Activated naive CD8-positive, alpha-beta T cell treated with anti-CD3 and anti-CD28 coated beads, Interleukin-2, amount 10 ng/mL, durations not matched to agents 7 days and 5 days (primary cell): Measurements from ENCODE around the gene LGALS8. TPM values are rescaled to one million over a fixed set of nuclear protein-coding genes. Genes with fewer than 3 reads are reported as not detected.
A peak's percentile ranks its signal among the peaks of the same experiment; 100 is the strongest.

Source experiments
- ATAC-seq: fragments of 150-1000 bp; cut with Tn5 transposase; one replicate; pipeline ENCODE4 v1.10.0; 2021; ENCODE audit warnings: low read depth, moderate library complexity
- POLR2A ChIA-PET: fragments of 350-600 bp; sonication (Branson Sonifier 250); formaldehyde crosslinking; loops from one replicate; lab custom pipeline; 2021; ENCODE audit warnings: antibody characterized with exemption; lab: Charles Lee
- DNase-seq: peaks from one replicate; pipeline ENCODE4 v3.0.0; 2021
- H3K27ac Mint-ChIP-seq: one replicate; pipeline ENCODE4 v1.8.0; 2022; ENCODE audit warnings: mild to moderate bottlenecking, mixed read lengths
- H3K27me3 Mint-ChIP-seq: one replicate; pipeline ENCODE4 v1.8.0; 2022; ENCODE audit warnings: mild to moderate bottlenecking, moderate library complexity, mixed read lengths
- H3K36me3 Mint-ChIP-seq: one replicate; pipeline ENCODE4 v1.8.0; 2021; ENCODE audit warnings: mild to moderate bottlenecking, mixed read lengths
- H3K4me1 Mint-ChIP-seq: one replicate; pipeline ENCODE4 v1.8.0; 2021; ENCODE audit warnings: mixed read lengths
- H3K4me3 Mint-ChIP-seq: one replicate; pipeline ENCODE4 v1.8.0; 2022; ENCODE audit warnings: mild to moderate bottlenecking, moderate library complexity, mixed read lengths
- H3K9me3 Mint-ChIP-seq: one replicate; pipeline ENCODE4 v1.8.0; 2021; ENCODE audit warnings: mixed read lengths
- total RNA-seq, 2 experiments: library from RNA; stranded (reverse); gene quantifications; one replicate each; pipeline ENCODE4 v1.2.3, GENCODE V29; 2021

LGALS8 gene
- total RNA-seq, 2 experiments from 2014 or later: 108 to 112 TPM

GRCh38 chr1:236516929-236517704, 6.7 kb upstream of the LGALS8 start:
- no peak for DNase-seq
- POLR2A ChIA-PET: no interaction called here
- H3K9me3 Mint-ChIP-seq: no peaks in the 10 kb centered on the region
- H3K4me3 Mint-ChIP-seq: peak overlapping the region; percentile 60
- peaks cover 13% of the 10 kb centered on the region for H3K27me3 Mint-ChIP-seq
- peaks cover 3% of the 10 kb centered on the region for H3K36me3 Mint-ChIP-seq
- peak overlapping the region; percentile 49 for H3K27ac Mint-ChIP-seq
- peaks cover 15% of the 10 kb centered on the region for H3K4me1 Mint-ChIP-seq
- ATAC-seq: peak; percentile 73

GRCh38 chr1:236518322-236518721, 5.5 kb upstream of the LGALS8 start:
- no peaks in the 10 kb centered on the region for H3K9me3 Mint-ChIP-seq
- H3K27me3 Mint-ChIP-seq: peaks cover 13% of the 10 kb centered on the region
- DNase-seq (no peak), ATAC-seq (no peak)
- peaks cover 3% of the 10 kb centered on the region for H3K36me3 Mint-ChIP-seq
- H3K4me1 Mint-ChIP-seq: peaks cover 18% of the 10 kb centered on the region
- no peak overlapping the region for H3K27ac Mint-ChIP-seq
- H3K4me3 Mint-ChIP-seq: no peak overlapping the region
- POLR2A ChIA-PET: no interaction called here

GRCh38 chr1:236520445-236521005, 3.3 kb upstream of the LGALS8 start:
- peaks cover 13% of the 10 kb centered on the region for H3K27me3 Mint-ChIP-seq
- no peak overlapping the region for H3K27ac Mint-ChIP-seq
- no peak overlapping the region for H3K4me3 Mint-ChIP-seq

GRCh38 chr1:236522937-236523703, 662 bp upstream of the LGALS8 start:
- POLR2A ChIA-PET: interaction anchor here (0.8 to 1.1 kb wide), 2 partner anchors 12 to 81 kb away, joined by 3 to 4 read pairs; partner anchors contain the start of gene HEATR1
- H3K27ac Mint-ChIP-seq: peak overlapping the region; percentile 98
- H3K27me3 Mint-ChIP-seq: peaks cover 10% of the 10 kb centered on the region
- peaks cover 13% of the 10 kb centered on the region for H3K36me3 Mint-ChIP-seq
- peaks cover 9% of the 10 kb centered on the region for H3K4me1 Mint-ChIP-seq
- ATAC-seq (peak; percentile 3), DNase-seq (no peak)
- H3K4me3 Mint-ChIP-seq: peak overlapping the region; percentile 97
- H3K9me3 Mint-ChIP-seq: no peaks in the 10 kb centered on the region

More at GRCh38 chr1:236520445-236521005, 3.3 kb upstream of the LGALS8 start:
- POLR2A ChIA-PET: no interaction called here
- ATAC-seq: no peak
- H3K36me3 Mint-ChIP-seq: peaks cover 3% of the 10 kb centered on the region
- no peak for DNase-seq
- H3K9me3 Mint-ChIP-seq: no peaks in the 10 kb centered on the region
- peaks cover 21% of the 10 kb centered on the region for H3K4me1 Mint-ChIP-seq

GRCh38 chr1:236524142-236524894, 536 bp downstream of the LGALS8 start:
- Mint-ChIP-seq H3K27ac (peak overlapping the region; percentile 98), H3K27me3 (peaks cover 4% of the 10 kb centered on the region), H3K4me3 (peak overlapping the region; percentile 97), H3K9me3 (no peaks in the 10 kb centered on the region), H3K4me1 (peaks cover 11% of the 10 kb centered on the region), H3K36me3 (peaks cover 13% of the 10 kb centered on the region)
- POLR2A ChIA-PET: interaction anchor here (1.1 kb wide), 1 partner anchor 80 kb away, joined by 4 read pairs; the partner anchor contains the start of gene HEATR1
- ATAC-seq (peak; percentile 84), DNase-seq (no peak)

GRCh38 chr1:236524895-236525184, 1.1 kb downstream of the LGALS8 start:
- Mint-ChIP-seq H3K27me3 (no peaks in the 10 kb centered on the region), H3K4me1 (peaks cover 11% of the 10 kb centered on the region), H3K4me3 (peak overlapping the region; percentile 97), H3K36me3 (peaks cover 13% of the 10 kb centered on the region), H3K9me3 (no peaks in the 10 kb centered on the region), H3K27ac (peak overlapping the region; percentile 98)
- ATAC-seq: no peak
- POLR2A ChIA-PET: no interaction called here
- DNase-seq: no peak

GRCh38 chr1:236526079-236526478, 2.3 kb downstream of the LGALS8 start:
- POLR2A ChIA-PET: no interaction called here
- ATAC-seq (no peak), DNase-seq (no peak)
- Mint-ChIP-seq H3K27ac (no peak overlapping the region), H3K4me3 (no peak overlapping the region), H3K4me1 (peaks cover 19% of the 10 kb centered on the region), H3K9me3 (no peaks in the 10 kb centered on the region), H3K27me3 (no peaks in the 10 kb centered on the region), H3K36me3 (peaks cover 18% of the 10 kb centered on the region)

GRCh38 chr1:236530286-236530685, 6.5 kb downstream of the LGALS8 start:
- peak overlapping the region; percentile 42 for H3K27ac Mint-ChIP-seq

GRCh38 chr1:236530959-236531358, 7.2 kb downstream of the LGALS8 start:
- Mint-ChIP-seq H3K9me3 (no peaks in the 10 kb centered on the region), H3K27me3 (no peaks in the 10 kb centered on the region), H3K4me1 (peaks cover 27% of the 10 kb centered on the region), H3K4me3 (no peak overlapping the region), H3K27ac (no peak overlapping the region), H3K36me3 (peaks cover 31% of the 10 kb centered on the region)
- POLR2A ChIA-PET: no interaction called here
- DNase-seq: no peak
- no peak for ATAC-seq

More at GRCh38 chr1:236530286-236530685, 6.5 kb downstream of the LGALS8 start:
- DNase-seq: no peak
- no peak overlapping the region for H3K4me3 Mint-ChIP-seq
- H3K9me3 Mint-ChIP-seq: no peaks in the 10 kb centered on the region
- no peaks in the 10 kb centered on the region for H3K27me3 Mint-ChIP-seq
- H3K36me3 Mint-ChIP-seq: peaks cover 31% of the 10 kb centered on the region
- POLR2A ChIA-PET: no interaction called here
- H3K4me1 Mint-ChIP-seq: peaks cover 27% of the 10 kb centered on the region
- ATAC-seq: no peak

GRCh38 chr1:236532850-236533249, 9.1 kb downstream of the LGALS8 start:
- H3K4me1 Mint-ChIP-seq: peaks cover 26% of the 10 kb centered on the region

GRCh38 chr1:236534151-236534651, 10.4 kb downstream of the LGALS8 start:
- peaks cover 22% of the 10 kb centered on the region for H3K4me1 Mint-ChIP-seq
- no peaks in the 10 kb centered on the region for H3K27me3 Mint-ChIP-seq
- ATAC-seq (peak; percentile 62), DNase-seq (no peak)
- peak overlapping the region; percentile 36 for H3K27ac Mint-ChIP-seq
- no peaks in the 10 kb centered on the region for H3K9me3 Mint-ChIP-seq
- POLR2A ChIA-PET: no interaction called here
- peak overlapping the region; percentile 32 for H3K4me3 Mint-ChIP-seq
- peaks cover 27% of the 10 kb centered on the region for H3K36me3 Mint-ChIP-seq

More at GRCh38 chr1:236532850-236533249, 9.1 kb downstream of the LGALS8 start:
- no peaks in the 10 kb centered on the region for H3K27me3 Mint-ChIP-seq
- H3K4me3 Mint-ChIP-seq: no peak overlapping the region
- H3K36me3 Mint-ChIP-seq: peaks cover 23% of the 10 kb centered on the region
- no peak for DNase-seq
- POLR2A ChIA-PET: no interaction called here
- no peak overlapping the region for H3K27ac Mint-ChIP-seq
- ATAC-seq: no peak
- no peaks in the 10 kb centered on the region for H3K9me3 Mint-ChIP-seq

- no peak for ATAC-seq
- H3K27me3 Mint-ChIP-seq: no peaks in the 10 kb centered on the region
- POLR2A ChIA-PET: interaction anchor here (1.1 kb wide), 1 partner anchor 12 kb away, joined by 3 read pairs; the partner anchor contains the start of gene LGALS8
- no peaks in the 10 kb centered on the region for H3K9me3 Mint-ChIP-seq
- no peak for DNase-seq
- peaks cover 21% of the 10 kb centered on the region for H3K4me1 Mint-ChIP-seq
- no peak overlapping the region for H3K27ac Mint-ChIP-seq
- peaks cover 25% of the 10 kb centered on the region for H3K36me3 Mint-ChIP-seq
- no peak overlapping the region for H3K4me3 Mint-ChIP-seq
These were observed 11.4 kb downstream of the LGALS8 start for GRCh38 chr1:236535190-236535589.
